ENCODE data around the gene TNPO3.

- TF ChIP-seq EZH2phosphoT487 (conservative IDR thresholded peaks at IDR 0.05; ENCODE audit: low read length): no peak
- TF ChIP-seq, protein P1, sequence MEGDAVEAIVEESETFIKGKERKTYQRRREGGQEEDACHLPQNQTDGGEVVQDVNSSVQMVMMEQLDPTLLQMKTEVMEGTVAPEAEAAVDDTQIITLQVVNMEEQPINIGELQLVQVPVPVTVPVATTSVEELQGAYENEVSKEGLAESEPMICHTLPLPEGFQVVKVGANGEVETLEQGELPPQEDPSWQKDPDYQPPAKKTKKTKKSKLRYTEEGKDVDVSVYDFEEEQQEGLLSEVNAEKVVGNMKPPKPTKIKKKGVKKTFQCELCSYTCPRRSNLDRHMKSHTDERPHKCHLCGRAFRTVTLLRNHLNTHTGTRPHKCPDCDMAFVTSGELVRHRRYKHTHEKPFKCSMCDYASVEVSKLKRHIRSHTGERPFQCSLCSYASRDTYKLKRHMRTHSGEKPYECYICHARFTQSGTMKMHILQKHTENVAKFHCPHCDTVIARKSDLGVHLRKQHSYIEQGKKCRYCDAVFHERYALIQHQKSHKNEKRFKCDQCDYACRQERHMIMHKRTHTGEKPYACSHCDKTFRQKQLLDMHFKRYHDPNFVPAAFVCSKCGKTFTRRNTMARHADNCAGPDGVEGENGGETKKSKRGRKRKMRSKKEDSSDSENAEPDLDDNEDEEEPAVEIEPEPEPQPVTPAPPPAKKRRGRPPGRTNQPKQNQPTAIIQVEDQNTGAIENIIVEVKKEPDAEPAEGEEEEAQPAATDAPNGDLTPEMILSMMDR (IDR thresholded peaks at IDR 0.05; ENCODE audit: insufficient read depth, low read length, poor library complexity, severe bottlenecking): no peak
Measured at GRCh38 chr7:128923411-128923800, 131.5 kb downstream of the TNPO3 start.
